CD4-positive, alpha-beta T cell treated with Interleukin-2 at 100 ng/mL for 4 hours (primary cell): ENCODE data around the gene NFU1.
"Not testable (repeated sequence)": the region's sequence is repeated elsewhere in the genome, so short reads cannot be mapped to it uniquely, and the experiment has no call there.

Source experiments
- DNase-seq: peaks from one replicate; pipeline ENCODE4 v3.0.0-alpha.2; 2020; ENCODE audit warnings: low spot score

Gene NFU1

GRCh38 chr2:69450735-69451416, 13.6 kb upstream of the NFU1 start:
- DNase-seq, result no peak

GRCh38 chr2:69449906-69450305, 12.7 kb upstream of the NFU1 start:
- DNase-seq, result no peak

GRCh38 chr2:69443673-69444072, 6.4 kb upstream of the NFU1 start:
- not testable (repeated sequence) for DNase-seq

- peak; percentile 3 for DNase-seq
These were observed 2.3 kb upstream of the NFU1 start for GRCh38 chr2:69439499-69439898.

GRCh38 chr2:69438580-69438979, 1.3 kb upstream of the NFU1 start:
- no peak for DNase-seq

GRCh38 chr2:69437751-69438154, 518 bp upstream of the NFU1 start:
- DNase-seq, result no peak

GRCh38 chr2:69436596-69436937, 668 bp downstream of the NFU1 start:
- DNase-seq, result no peak

GRCh38 chr2:69434753-69435152, 2.5 kb downstream of the NFU1 start:
- no peak for DNase-seq

GRCh38 chr2:69429491-69430183, 7.6 kb downstream of the NFU1 start:
- DNase-seq, result no peak

- no peak for DNase-seq
These were observed 8.3 kb downstream of the NFU1 start for GRCh38 chr2:69428981-69429380.

- DNase-seq, result no peak
These were observed 12.8 kb downstream of the NFU1 start for GRCh38 chr2:69424419-69424818.

GRCh38 chr2:69422198-69422597, 15.0 kb downstream of the NFU1 start:
- DNase-seq, result no peak

GRCh38 chr2:69419111-69419510, 18.1 kb downstream of the NFU1 start:
- DNase-seq, result not testable (repeated sequence)

- no peak for DNase-seq
These were observed 21.1 kb downstream of the NFU1 start for GRCh38 chr2:69416147-69416546.

- DNase-seq, result no peak
These were observed 26.1 kb downstream of the NFU1 start for GRCh38 chr2:69411120-69411519.

GRCh38 chr2:69405306-69405705, 31.9 kb downstream of the NFU1 start:
- no peak for DNase-seq

- no peak for DNase-seq
These were observed 37.1 kb downstream of the NFU1 start for GRCh38 chr2:69400121-69400520.

- DNase-seq, result no peak
These were observed 40.0 kb downstream of the NFU1 start for GRCh38 chr2:69397234-69397633.

GRCh38 chr2:69395866-69396265, 41.4 kb downstream of the NFU1 start:
- no peak for DNase-seq

GRCh38 chr2:69393963-69394362, 43.3 kb downstream of the NFU1 start:
- no peak for DNase-seq

GRCh38 chr2:69390471-69390870, 46.8 kb downstream of the NFU1 start:
- DNase-seq, result no peak

- DNase-seq, result no peak
These were observed 47.2 kb downstream of the NFU1 start for GRCh38 chr2:69390001-69390400.

- no peak for DNase-seq
These were observed 48.0 kb downstream of the NFU1 start for GRCh38 chr2:69389271-69389670.
